Jurkat, Clone E6-1 (cell line): Measurements from ENCODE around the gene CDH4.

Experiments used
- DNase-seq: peaks from one replicate; pipeline ENCODE4 v3.0.0-alpha.2; 2011; ENCODE audit warnings: low read depth, low spot score
- H3K4me3 ChIP-seq: 2 replicates; pipeline ENCODE4 v1.5.1; 2011; ENCODE audit warnings: mild to moderate bottlenecking, low read length, control low read depth, moderate library complexity

CDH4 gene

GRCh38 chr20:61692479-61692878, 440.4 kb downstream of the CDH4 start:
- H3K4me3 ChIP-seq = no peak overlapping the region
- DNase-seq = no peak

- H3K4me3 ChIP-seq = no peak overlapping the region
- no peak for DNase-seq
These were observed 441.1 kb downstream of the CDH4 start for GRCh38 chr20:61693055-61693600.

GRCh38 chr20:61694682-61695081, 442.6 kb downstream of the CDH4 start:
- no peak for DNase-seq
- H3K4me3 ChIP-seq = no peak overlapping the region

- H3K4me3 ChIP-seq = no peak overlapping the region
- DNase-seq = no peak
These were observed 443.7 kb downstream of the CDH4 start for GRCh38 chr20:61695741-61696140.

- no peak for DNase-seq
- no peak overlapping the region for H3K4me3 ChIP-seq
These were observed 444.2 kb downstream of the CDH4 start for GRCh38 chr20:61696181-61696735.

- DNase-seq = no peak
- H3K4me3 ChIP-seq = no peak overlapping the region
These were observed 445.9 kb downstream of the CDH4 start for GRCh38 chr20:61697666-61698597.

- no peak for DNase-seq
- H3K4me3 ChIP-seq = no peak overlapping the region
These were observed 446.8 kb downstream of the CDH4 start for GRCh38 chr20:61698598-61699494.

- DNase-seq = no peak
- H3K4me3 ChIP-seq = no peak overlapping the region
These were observed 447.7 kb downstream of the CDH4 start for GRCh38 chr20:61699495-61700374.

GRCh38 chr20:61700595-61701140, 448.6 kb downstream of the CDH4 start:
- no peak for DNase-seq
- H3K4me3 ChIP-seq = no peak overlapping the region

GRCh38 chr20:61701401-61701800, 449.3 kb downstream of the CDH4 start:
- no peak overlapping the region for H3K4me3 ChIP-seq
- DNase-seq = no peak

GRCh38 chr20:61701802-61702201, 449.7 kb downstream of the CDH4 start:
- no peak overlapping the region for H3K4me3 ChIP-seq

GRCh38 chr20:61702246-61702645, 450.2 kb downstream of the CDH4 start:
- H3K4me3 ChIP-seq = no peak overlapping the region
- DNase-seq = no peak

More at GRCh38 chr20:61701802-61702201, 449.7 kb downstream of the CDH4 start:
- no peak for DNase-seq

- DNase-seq = no peak
- no peak overlapping the region for H3K4me3 ChIP-seq
These were observed 452.6 kb downstream of the CDH4 start for GRCh38 chr20:61704661-61705060.

- H3K4me3 ChIP-seq = no peak overlapping the region
- no peak for DNase-seq
These were observed 453.6 kb downstream of the CDH4 start for GRCh38 chr20:61705386-61706258.

- H3K4me3 ChIP-seq = no peak overlapping the region
These were observed 454.3 kb downstream of the CDH4 start for GRCh38 chr20:61706259-61706961.

GRCh38 chr20:61708891-61709290, 456.8 kb downstream of the CDH4 start:
- H3K4me3 ChIP-seq = no peak overlapping the region
- no peak for DNase-seq

More at GRCh38 chr20:61706259-61706961, 454.3 kb downstream of the CDH4 start:
- no peak for DNase-seq

GRCh38 chr20:61710108-61710507, 458.0 kb downstream of the CDH4 start:
- no peak overlapping the region for H3K4me3 ChIP-seq
- no peak for DNase-seq
